ENCODE results near the gene SMC4.

SMC4 gene

GRCh38 chr3:160480931-160481330, 81.5 kb downstream of the SMC4 start:
- DNase-seq: no peak

- no peak for DNase-seq
Observed at GRCh38 chr3:160481856-160482255, 82.4 kb downstream of the SMC4 start.

- DNase-seq: no peak
Observed at GRCh38 chr3:160482796-160483195, 83.3 kb downstream of the SMC4 start.
